ENCODE measurements around the gene PARS2.

- TF ChIP-seq, protein P1, sequence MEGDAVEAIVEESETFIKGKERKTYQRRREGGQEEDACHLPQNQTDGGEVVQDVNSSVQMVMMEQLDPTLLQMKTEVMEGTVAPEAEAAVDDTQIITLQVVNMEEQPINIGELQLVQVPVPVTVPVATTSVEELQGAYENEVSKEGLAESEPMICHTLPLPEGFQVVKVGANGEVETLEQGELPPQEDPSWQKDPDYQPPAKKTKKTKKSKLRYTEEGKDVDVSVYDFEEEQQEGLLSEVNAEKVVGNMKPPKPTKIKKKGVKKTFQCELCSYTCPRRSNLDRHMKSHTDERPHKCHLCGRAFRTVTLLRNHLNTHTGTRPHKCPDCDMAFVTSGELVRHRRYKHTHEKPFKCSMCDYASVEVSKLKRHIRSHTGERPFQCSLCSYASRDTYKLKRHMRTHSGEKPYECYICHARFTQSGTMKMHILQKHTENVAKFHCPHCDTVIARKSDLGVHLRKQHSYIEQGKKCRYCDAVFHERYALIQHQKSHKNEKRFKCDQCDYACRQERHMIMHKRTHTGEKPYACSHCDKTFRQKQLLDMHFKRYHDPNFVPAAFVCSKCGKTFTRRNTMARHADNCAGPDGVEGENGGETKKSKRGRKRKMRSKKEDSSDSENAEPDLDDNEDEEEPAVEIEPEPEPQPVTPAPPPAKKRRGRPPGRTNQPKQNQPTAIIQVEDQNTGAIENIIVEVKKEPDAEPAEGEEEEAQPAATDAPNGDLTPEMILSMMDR (IDR thresholded peaks at IDR 0.05; ENCODE audit: low read depth, low read length): no peak
- TF ChIP-seq POLR2A (IDR thresholded peaks at IDR 0.05; ENCODE audit: extremely low read depth, insufficient read length) (no peak), MAX (IDR thresholded peaks at IDR 0.05; ENCODE audit: low read depth, low read length) (no peak)
These were observed 32.6 kb upstream of the PARS2 start for GRCh38 chr1:54796902-54797301.
